ENCODE data around the gene KRTAP5-10. TPM values are rescaled to one million over a fixed set of nuclear protein-coding genes. Genes with fewer than 3 reads are reported as not detected.

KRTAP5-10 gene
- total and polyA plus RNA-seq, 2 of the 8 experiments (the other 6 are each of a cell fraction or from before 2014, with no cell fraction given): 0.12 TPM; not detected in 1

DNA sequence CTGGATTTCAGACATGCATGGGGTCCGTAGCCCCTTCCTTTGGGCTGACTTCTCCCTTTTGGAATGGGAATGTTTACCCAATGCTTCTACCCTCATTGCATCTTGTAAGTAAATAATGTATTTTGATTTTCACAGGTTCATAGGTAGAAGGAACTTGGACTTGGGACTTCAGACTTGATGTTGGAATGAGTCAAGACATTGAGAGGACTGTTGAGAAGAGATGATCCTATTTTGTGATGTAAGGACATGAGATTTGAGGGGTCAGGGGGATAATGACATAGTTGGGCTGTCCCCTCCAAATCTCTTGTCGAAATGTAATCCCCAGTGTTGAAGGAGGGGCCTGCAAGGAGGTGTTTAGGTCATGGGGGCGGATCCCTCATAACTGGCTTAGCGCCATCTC is 933 bp upstream of the KRTAP5-10 start:
- Histone ChIP-seq H3K27ac (ENCODE audit: low read depth, low read length) (no peak overlapping the region), H2BK12ac (ENCODE audit: low read depth, low read length) (no peak overlapping the region), H3K56ac (replicated peaks; ENCODE audit: insufficient read length, low read depth, low read length) (no peak overlapping the region), H3K36me3 (ENCODE audit: control insufficient read depth in 2 of 4, insufficient read depth in 4 of 4, low read length in 3 of 4) (no peaks in the 10 kb centered on the region), H2AK5ac (ENCODE audit: low read depth, low read length) (no peak overlapping the region), H2AFZ (ENCODE audit: low read length) (no peak overlapping the region), H3K27me3 (replicated peaks in 1 of 4; ENCODE audit: control insufficient read depth in 3 of 4, extremely low read depth in 1 of 4, insufficient read depth in 3 of 4, low read length in 3 of 4) (peaks cover 0 to 2% (median 0%) of the 10 kb centered on the region in 4 experiments; a peak in 2 of 7 replicates), H3K23ac (ENCODE audit: insufficient read length) (no peak overlapping the region), H4K8ac (ENCODE audit: extremely low read depth, insufficient read depth, low read length) (no peak overlapping the region), H2BK120ac (replicated peaks; ENCODE audit: low read depth, low read length) (no peak overlapping the region), H3K14ac (ENCODE audit: insufficient read length) (no peak overlapping the region), H3K79me1 (ENCODE audit: low read depth, low read length) (no peaks in the 10 kb centered on the region), H3K23me2 (ENCODE audit: low read depth, low read length) (no peaks in the 10 kb centered on the region), H3K9ac (replicated peaks in 1 of 4; ENCODE audit: extremely low read depth in 1 of 4, low read depth in 3 of 4, low read length in 3 of 4) (no peak overlapping the region), H4K91ac (replicated peaks; ENCODE audit: insufficient read length, low read length) (no peak overlapping the region), H3K4me1 (replicated peaks in 1 of 4; ENCODE audit: control insufficient read depth in 3 of 4, insufficient read depth in 4 of 4, low read length in 3 of 4) (peaks cover 0 to 8% (median 3%) of the 10 kb centered on the region in 4 experiments; a peak in 5 of 7 replicates), H3K79me2 (ENCODE audit: control insufficient read depth in 1 of 2, insufficient read depth in 2 of 2, low read length in 2 of 2) (no peaks in the 10 kb centered on the region), H4K20me1 (replicated peaks in 1 of 2; ENCODE audit: control insufficient read depth in 1 of 2, insufficient read depth in 2 of 2, low read length in 2 of 2) (no peaks in the 10 kb centered on the region), H3K9me3 (ENCODE audit: insufficient read depth in 2 of 2, low read depth in 1 of 2, low read length in 1 of 2) (no peaks in the 10 kb centered on the region), H2BK5ac (ENCODE audit: low read depth, low read length) (no peak overlapping the region), H2BK15ac (ENCODE audit: low read length) (no peak overlapping the region), H3K4me3 (ENCODE audit: extremely low read depth in 1 of 4, insufficient read depth in 2 of 4, low read depth in 3 of 4, low read length in 4 of 4) (no peak overlapping the region), H2BK20ac (ENCODE audit: low read length) (no peak overlapping the region), H3K4me2 (ENCODE audit: insufficient read depth in 1 of 2, low read depth in 2 of 2, low read length in 2 of 2) (no peak overlapping the region), H3K4ac (replicated peaks; ENCODE audit: insufficient read length, low read depth, low read length) (no peak overlapping the region), H3K18ac (ENCODE audit: extremely low read depth, low read length) (no peak overlapping the region), H4K5ac (ENCODE audit: insufficient read length, low read depth, low read length) (no peak overlapping the region)
- no peak for TF ChIP-seq SRF (IDR thresholded peaks at IDR 0.05; ENCODE audit: low read depth, low read length)
- TF ChIP-seq, protein P1, sequence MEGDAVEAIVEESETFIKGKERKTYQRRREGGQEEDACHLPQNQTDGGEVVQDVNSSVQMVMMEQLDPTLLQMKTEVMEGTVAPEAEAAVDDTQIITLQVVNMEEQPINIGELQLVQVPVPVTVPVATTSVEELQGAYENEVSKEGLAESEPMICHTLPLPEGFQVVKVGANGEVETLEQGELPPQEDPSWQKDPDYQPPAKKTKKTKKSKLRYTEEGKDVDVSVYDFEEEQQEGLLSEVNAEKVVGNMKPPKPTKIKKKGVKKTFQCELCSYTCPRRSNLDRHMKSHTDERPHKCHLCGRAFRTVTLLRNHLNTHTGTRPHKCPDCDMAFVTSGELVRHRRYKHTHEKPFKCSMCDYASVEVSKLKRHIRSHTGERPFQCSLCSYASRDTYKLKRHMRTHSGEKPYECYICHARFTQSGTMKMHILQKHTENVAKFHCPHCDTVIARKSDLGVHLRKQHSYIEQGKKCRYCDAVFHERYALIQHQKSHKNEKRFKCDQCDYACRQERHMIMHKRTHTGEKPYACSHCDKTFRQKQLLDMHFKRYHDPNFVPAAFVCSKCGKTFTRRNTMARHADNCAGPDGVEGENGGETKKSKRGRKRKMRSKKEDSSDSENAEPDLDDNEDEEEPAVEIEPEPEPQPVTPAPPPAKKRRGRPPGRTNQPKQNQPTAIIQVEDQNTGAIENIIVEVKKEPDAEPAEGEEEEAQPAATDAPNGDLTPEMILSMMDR (IDR thresholded peaks at IDR 0.05; ENCODE audit: control extremely low read depth in 1 of 3, insufficient read depth in 1 of 3, low read depth in 1 of 3, low read length in 3 of 3): no peak
- TF ChIP-seq, protein P2, sequence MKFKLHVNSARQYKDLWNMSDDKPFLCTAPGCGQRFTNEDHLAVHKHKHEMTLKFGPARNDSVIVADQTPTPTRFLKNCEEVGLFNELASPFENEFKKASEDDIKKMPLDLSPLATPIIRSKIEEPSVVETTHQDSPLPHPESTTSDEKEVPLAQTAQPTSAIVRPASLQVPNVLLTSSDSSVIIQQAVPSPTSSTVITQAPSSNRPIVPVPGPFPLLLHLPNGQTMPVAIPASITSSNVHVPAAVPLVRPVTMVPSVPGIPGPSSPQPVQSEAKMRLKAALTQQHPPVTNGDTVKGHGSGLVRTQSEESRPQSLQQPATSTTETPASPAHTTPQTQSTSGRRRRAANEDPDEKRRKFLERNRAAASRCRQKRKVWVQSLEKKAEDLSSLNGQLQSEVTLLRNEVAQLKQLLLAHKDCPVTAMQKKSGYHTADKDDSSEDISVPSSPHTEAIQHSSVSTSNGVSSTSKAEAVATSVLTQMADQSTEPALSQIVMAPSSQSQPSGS (IDR thresholded peaks at IDR 0.05; ENCODE audit: low read length): no peak
- no peak for TF ChIP-seq POLR2AphosphoS5 (IDR thresholded peaks at IDR 0.05; ENCODE audit: low read depth, low read length)
- TF ChIP-seq RFX5 (IDR thresholded peaks at IDR 0.05; ENCODE audit: borderline replicate concordance, low read depth, low read length): no peak
- ChIA-PET POLR2A (ENCODE audit: partially characterized antibody) (interaction anchor here (0.9 kb wide), 1 partner anchor 18 kb away, joined by 4 read pairs; no protein-coding TSS in a partner anchor), CTCF (ENCODE audit: partially characterized antibody) (interaction anchor here (0.8 to 3.4 kb wide), 11 partner anchors 10 to 139 kb away, joined by 3 to 37 read pairs (median 5); partner anchors contain the start of genes KRTAP5-11 and KRTAP5-9)
- DNase-seq (ENCODE audit: low read depth in 1 of 2, low spot score in 2 of 2): no peak
- 91% methylated on average over 4 of the region's 4 CpGs; no CpG with 5 or more reads in 1 of the 2 experiments for WGBS, 2 experiments (ENCODE audit: extremely low coverage in 1 of 2, insufficient coverage in 1 of 2, insufficient read length in 1 of 2, insufficient replicate concordance in 2 of 2, low coverage in 1 of 2, low lambda C conversion rate in 2 of 2, missing lambda C conversion rate in 1 of 2)
- FAIRE-seq: no peak
